Measurements from ENCODE around the gene GTF3C2. TPM values are rescaled to one million over a fixed set of nuclear protein-coding genes. Genes with fewer than 3 reads are reported as not detected.

GTF3C2 gene
- total and polyA plus RNA-seq, 9 of the 15 experiments (the other 6 are each of a cell fraction or from before 2014, with no cell fraction given), result 35.5 to 96.8 (median 53.0) TPM

- no peak for TF ChIP-seq FOXP4 (CRISPR knock-in tag; IDR thresholded peaks at IDR 0.05; ENCODE audit: borderline replicate concordance)
- peak; percentile 100 for TF ChIP-seq FOSL1 (tag; conservative IDR thresholded peaks at IDR 0.05)
- TF ChIP-seq SMARCE1 (IDR thresholded peaks at IDR 0.05), result peak; percentile 91
- TF ChIP-seq GTF2B (IDR thresholded peaks at IDR 0.05; ENCODE audit: extremely low read depth, insufficient read length), result no peak
- TF ChIP-seq SNAPC5 (CRISPR knock-in tag; IDR thresholded peaks at IDR 0.05), result no peak
- TF ChIP-seq MCM5 (IDR thresholded peaks at IDR 0.05; ENCODE audit: low read depth), result no peak
- TF ChIP-seq PRDM10 (IDR thresholded peaks at IDR 0.05; ENCODE audit: partially characterized antibody), result peak; percentile 80
- peak; percentile 70; the same call in 1 of the 2 replicates for TF ChIP-seq CREB3L1 (IDR thresholded peaks at IDR 0.05; ENCODE audit: borderline replicate concordance, low read depth)
- TF ChIP-seq NRF1 (conservative IDR thresholded peaks at IDR 0.05 in 1 of 2, IDR thresholded peaks at IDR 0.05 in 1 of 2), result peak; percentile 31 to 55; a peak in 3 of 4 replicates
- TF ChIP-seq KAT8 (IDR thresholded peaks at IDR 0.05; ENCODE audit: low read depth), result no peak
- no peak for TF ChIP-seq YBX1 (IDR thresholded peaks at IDR 0.05)
- TF ChIP-seq ZFX (CRISPR knock-in tag; IDR thresholded peaks at IDR 0.05), result peak; percentile 58
- TF ChIP-seq PTTG1 (tag; IDR thresholded peaks at IDR 0.05; ENCODE audit: low read depth), result no peak
- peak; percentile 91 for TF ChIP-seq ZEB2 (IDR thresholded peaks at IDR 0.05)
- TF ChIP-seq SNIP1 (IDR thresholded peaks at IDR 0.05; ENCODE audit: low read depth), result no peak
- TF ChIP-seq GABPA (tag; conservative IDR thresholded peaks at IDR 0.05; ENCODE audit: low read depth), result 0 out of 2 replicates have a peak, but pooled peaks have one; percentile 19
- peak; percentile 51 for TF ChIP-seq MYC (IDR thresholded peaks at IDR 0.05; ENCODE audit: low read depth, low read length)
- no peak for TF ChIP-seq MYC (CRISPR knock-in tag; IDR thresholded peaks at IDR 0.05; ENCODE audit: borderline replicate concordance, low read depth)
- TF ChIP-seq HDAC1 (IDR thresholded peaks at IDR 0.05), result peak in 1 of 2 experiments; percentile 62; a peak in 1 of 4 replicates
- no peak for TF ChIP-seq POU5F1 (IDR thresholded peaks at IDR 0.05; ENCODE audit: borderline replicate concordance, low read depth, low read length, partially characterized antibody)
- TF ChIP-seq BRD9 (IDR thresholded peaks at IDR 0.05; ENCODE audit: low read depth, partially characterized antibody), result no peak
Observed at GRCh38 chr2:27320958-27321543, 35.5 kb downstream of the GTF3C2 start (continued).
